HTERT RPE-1 (cell line): ENCODE measurements around the gene SLC35E2B.
"Not testable (repeated sequence)": the region's sequence is repeated elsewhere in the genome, so short reads cannot be mapped to it uniquely, and the experiment has no call there.

ENCODE experiments used
- in situ Hi-C: fragments of 300-500 bp; cut with MboI; formaldehyde crosslinking; loops from 4 replicates; pipeline ENCODE4 v1.14.3; 2020; ENCODE audit warnings: low sequenced_read_pairs

Gene SLC35E2B

GRCh38 chr1:1704284-1704957, 11.8 kb upstream of the SLC35E2B start:
- in situ Hi-C loops: not testable (repeated sequence)

- in situ Hi-C loops: no loop called here
Measured at GRCh38 chr1:1703796-1704195, 11.2 kb upstream of the SLC35E2B start.

GRCh38 chr1:1702506-1702905, 9.9 kb upstream of the SLC35E2B start:
- in situ Hi-C loops: not testable (repeated sequence)

GRCh38 chr1:1700557-1700956, 8.0 kb upstream of the SLC35E2B start:
- in situ Hi-C loops: not testable (repeated sequence)

- in situ Hi-C loops: not testable (repeated sequence)
Measured at GRCh38 chr1:1700067-1700466, 7.5 kb upstream of the SLC35E2B start.

GRCh38 chr1:1699061-1699460, 6.5 kb upstream of the SLC35E2B start:
- in situ Hi-C loops: not testable (repeated sequence)

- in situ Hi-C loops: not testable (repeated sequence)
Measured at GRCh38 chr1:1697358-1698183, 5.0 kb upstream of the SLC35E2B start.

GRCh38 chr1:1696431-1697357, 4.1 kb upstream of the SLC35E2B start:
- in situ Hi-C loops: not testable (repeated sequence)

GRCh38 chr1:1692324-1692713, 276 bp downstream of the SLC35E2B start:
- in situ Hi-C loops: not testable (repeated sequence)

GRCh38 chr1:1691443-1691842, 1.2 kb downstream of the SLC35E2B start:
- in situ Hi-C loops: not testable (repeated sequence)

- in situ Hi-C loops: not testable (repeated sequence)
Measured at GRCh38 chr1:1689526-1689925, 3.1 kb downstream of the SLC35E2B start.

GRCh38 chr1:1687846-1688245, 4.7 kb downstream of the SLC35E2B start:
- in situ Hi-C loops: no loop called here

GRCh38 chr1:1684031-1684681, 8.4 kb downstream of the SLC35E2B start:
- in situ Hi-C loops: no loop called here

- in situ Hi-C loops: no loop called here
Measured at GRCh38 chr1:1683104-1683905, 9.3 kb downstream of the SLC35E2B start.

GRCh38 chr1:1680912-1681273, 11.7 kb downstream of the SLC35E2B start:
- in situ Hi-C loops: no loop called here

GRCh38 chr1:1680031-1680911, 12.3 kb downstream of the SLC35E2B start:
- in situ Hi-C loops: no loop called here

GRCh38 chr1:1678581-1679380, 13.8 kb downstream of the SLC35E2B start:
- in situ Hi-C loops: no loop called here
